GM23248 (cell line): ENCODE measurements around the gene EIF5. TPM values are rescaled to one million over a fixed set of nuclear protein-coding genes. Genes with fewer than 3 reads are reported as not detected.
A peak's percentile ranks its signal among the peaks of the same experiment; 100 is the strongest.

ENCODE experiments used
- DNase-seq: peaks from one replicate; pipeline ENCODE4 v3.0.0-alpha.2; 2015
- H2AFZ ChIP-seq: fragments of 200-600 bp; sonication (generic); 2 replicates; pipeline ENCODE4 v1.6.1; 2016; ENCODE audit warnings: antibody characterized with exemption
- H3F3A ChIP-seq: fragments of 200-600 bp; sonication (generic); 2 replicates; pipeline ENCODE4 v1.6.1; 2016; ENCODE audit warnings: mild to moderate bottlenecking, antibody characterized with exemption, mixed run types; ENCODE audit not compliant: insufficient read depth
- H3K27ac ChIP-seq: fragments of 200-600 bp; sonication (generic); 2 replicates; pipeline ENCODE4 v1.5.1; 2016; ENCODE audit warnings: mild to moderate bottlenecking
- H3K27me3 ChIP-seq: fragments of 200-600 bp; sonication (generic); replicated peaks from 2 replicates; pipeline ENCODE4 v1.6.1; 2016; ENCODE audit warnings: mild to moderate bottlenecking; ENCODE audit not compliant: insufficient read depth
- H3K36me3 ChIP-seq: fragments of 200-600 bp; sonication (generic); 2 replicates; pipeline ENCODE4 v1.6.1; 2016; ENCODE audit warnings: low read depth, mild to moderate bottlenecking
- H3K4me1 ChIP-seq: fragments of 200-600 bp; sonication (generic); 2 replicates; pipeline ENCODE4 v1.6.1; 2016; ENCODE audit warnings: mild to moderate bottlenecking; ENCODE audit not compliant: insufficient read depth
- H3K4me2 ChIP-seq: fragments of 200-600 bp; sonication (generic); one replicate; pipeline ENCODE4 v1.6.1; 2016; ENCODE audit warnings: mild to moderate bottlenecking; ENCODE audit not compliant: unreplicated experiment
- H3K4me3 ChIP-seq: fragments of 200-600 bp; sonication (generic); 2 replicates; pipeline ENCODE4 v1.5.1; 2016; ENCODE audit warnings: mild to moderate bottlenecking
- H3K79me2 ChIP-seq: fragments of 200-600 bp; sonication (generic); 2 replicates; pipeline ENCODE4 v1.6.1; 2016; ENCODE audit warnings: mild to moderate bottlenecking; ENCODE audit not compliant: insufficient read depth
- H3K9ac ChIP-seq: fragments of 200-600 bp; sonication (generic); 2 replicates; pipeline ENCODE4 v1.6.1; 2016; ENCODE audit warnings: mild to moderate bottlenecking
- H3K9me2 ChIP-seq: fragments of 200-600 bp; sonication (generic); 2 replicates; pipeline ENCODE4 v1.6.1; 2016; ENCODE audit warnings: mixed run types, mild to moderate bottlenecking, moderate library complexity; ENCODE audit not compliant: insufficient read depth
- H3K9me3 ChIP-seq: fragments of 200-600 bp; sonication (generic); one replicate; pipeline ENCODE4 v1.6.1; 2017; ENCODE audit warnings: low read depth
- H4K20me1 ChIP-seq: fragments of 200-600 bp; sonication (generic); 2 replicates; pipeline ENCODE4 v1.6.0; 2016; ENCODE audit not compliant: insufficient read depth
- EZH2 ChIP-seq: fragments of 200-600 bp; sonication (generic); IDR thresholded peaks from 2 replicates; pipeline ENCODE4 v1.6.1; 2018; ENCODE audit warnings: antibody characterized with exemption, mild to moderate bottlenecking; ENCODE audit not compliant: insufficient read depth, poor library complexity, severe bottlenecking
- EZH2phosphoT487 ChIP-seq: fragments of 200-600 bp; sonication (generic); IDR thresholded peaks from 2 replicates; pipeline ENCODE4 v1.6.1; 2018; ENCODE audit warnings: antibody characterized with exemption, moderate library complexity, mild to moderate bottlenecking, low read depth; ENCODE audit not compliant: insufficient read depth
- WGBS, 2 experiments: methylation state at CpG; one replicate each; pipeline ENCODE4 v1.1.6; 2015 to 2017; ENCODE audit warnings: low lambda C conversion rate in 2 of 2, low coverage in 1 of 2; ENCODE audit errors: missing lambda C conversion rate in 2 of 2; 5-methylcytosine and 5-hydroxymethylcytosine counted together
- in situ Hi-C: fragments of 300-500 bp; cut with MboI; formaldehyde crosslinking; loops from 2 replicates; pipeline ENCODE4 v1.15.0; 2020
- polyA plus RNA-seq: library from polyadenylated mRNA; unstranded; fragments of >200 nt; fragmentation: Nextera tagmentation; extraction: Ambion mirVana; gene quantifications from 2 replicates; pipeline ENCODE4 v1.2.1, GENCODE V29; 2016
- total RNA-seq: library from RNA; depleted of rRNA; stranded (reverse); fragments of >200 nt; shearing (Covaris generic); gene quantifications from 2 replicates; pipeline ENCODE4 v1.2.3, GENCODE V29; 2014

Gene EIF5
- total and polyA plus RNA-seq, 2 experiments from 2014 or later = 133 to 518 TPM

DNA sequence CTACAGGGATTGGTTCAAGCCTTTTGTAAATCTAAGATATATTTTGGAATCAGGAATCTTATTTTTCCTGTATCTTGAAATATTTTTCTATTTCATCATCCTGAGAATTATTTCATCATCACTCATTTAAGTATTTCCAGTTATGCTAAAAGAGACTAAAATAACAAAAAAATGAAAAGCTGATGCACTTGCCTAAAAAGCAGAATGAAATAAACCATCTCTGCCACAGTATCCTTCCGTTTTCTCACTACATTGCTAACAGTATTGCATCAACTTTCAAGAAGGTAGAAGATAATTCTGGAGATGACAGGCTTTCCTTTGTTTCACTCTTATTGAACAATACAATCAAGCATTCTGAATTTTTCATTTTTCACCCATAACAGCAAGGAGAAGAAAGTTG is 31.1 kb upstream of the EIF5 start:
- TF ChIP-seq EZH2phosphoT487 (no peak), EZH2 (no peak)
- H3K4me2 ChIP-seq = no peak overlapping the region
- H3K27me3 ChIP-seq = no peaks in the 10 kb centered on the region
- H3K9ac ChIP-seq = no peak overlapping the region
- no peak overlapping the region for H3K4me3 ChIP-seq
- H4K20me1 ChIP-seq = no peaks in the 10 kb centered on the region
- peaks cover 9% of the 10 kb centered on the region for H3K4me1 ChIP-seq
- no peaks in the 10 kb centered on the region for H3K9me3 ChIP-seq
- no peaks in the 10 kb centered on the region for H3K79me2 ChIP-seq
- H3F3A ChIP-seq = peaks cover 4% of the 10 kb centered on the region; the same call in 1 of the 2 replicates
- in situ Hi-C loops = no loop called here
- DNase-seq = peak; percentile 19
- H3K9me2 ChIP-seq = no peaks in the 10 kb centered on the region
- WGBS, 2 experiments = 53 to 61% methylated on average over 1 of the region's 1 CpG
- H3K27ac ChIP-seq = peak overlapping the region; percentile 33
- peak overlapping the region; percentile 71 for H2AFZ ChIP-seq
- H3K36me3 ChIP-seq = no peaks in the 10 kb centered on the region

DNA sequence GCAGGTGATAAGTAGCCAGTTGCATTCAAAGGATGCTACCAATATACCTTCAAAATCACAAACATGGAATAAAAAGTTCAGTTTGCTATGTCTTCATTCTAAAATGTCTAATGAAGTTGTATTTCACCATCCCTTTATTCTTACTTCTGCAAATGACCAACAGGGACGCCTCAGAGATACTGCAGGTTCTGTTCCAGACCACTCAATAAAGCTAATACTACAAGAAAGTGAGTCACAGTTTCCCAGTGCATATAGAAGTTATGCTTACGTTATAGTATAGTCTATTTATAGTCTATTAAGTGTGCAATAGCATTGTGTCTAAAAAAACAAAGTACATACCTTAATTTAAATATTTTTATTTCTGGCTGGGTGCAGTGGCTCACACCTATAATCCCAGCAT is 29.3 kb upstream of the EIF5 start:
- no peak overlapping the region for H3K4me2 ChIP-seq
- peaks cover 9% of the 10 kb centered on the region for H3K4me1 ChIP-seq
- DNase-seq = no peak
- H3F3A ChIP-seq = peaks cover 4% of the 10 kb centered on the region; the same call in 1 of the 2 replicates
- no peaks in the 10 kb centered on the region for H3K36me3 ChIP-seq
- no peaks in the 10 kb centered on the region for H3K27me3 ChIP-seq
- in situ Hi-C loops = no loop called here
- no peaks in the 10 kb centered on the region for H3K79me2 ChIP-seq
- H3K9me2 ChIP-seq = no peaks in the 10 kb centered on the region
- no peaks in the 10 kb centered on the region for H3K9me3 ChIP-seq
- no peak overlapping the region for H2AFZ ChIP-seq
- no peak for TF ChIP-seq EZH2phosphoT487
- no peak for TF ChIP-seq EZH2
- no peaks in the 10 kb centered on the region for H4K20me1 ChIP-seq
- H3K27ac ChIP-seq = no peak overlapping the region
- no peak overlapping the region for H3K9ac ChIP-seq
- no peak overlapping the region for H3K4me3 ChIP-seq
- WGBS, 2 experiments = 57 to 59% methylated on average over 2 of the region's 2 CpGs

DNA sequence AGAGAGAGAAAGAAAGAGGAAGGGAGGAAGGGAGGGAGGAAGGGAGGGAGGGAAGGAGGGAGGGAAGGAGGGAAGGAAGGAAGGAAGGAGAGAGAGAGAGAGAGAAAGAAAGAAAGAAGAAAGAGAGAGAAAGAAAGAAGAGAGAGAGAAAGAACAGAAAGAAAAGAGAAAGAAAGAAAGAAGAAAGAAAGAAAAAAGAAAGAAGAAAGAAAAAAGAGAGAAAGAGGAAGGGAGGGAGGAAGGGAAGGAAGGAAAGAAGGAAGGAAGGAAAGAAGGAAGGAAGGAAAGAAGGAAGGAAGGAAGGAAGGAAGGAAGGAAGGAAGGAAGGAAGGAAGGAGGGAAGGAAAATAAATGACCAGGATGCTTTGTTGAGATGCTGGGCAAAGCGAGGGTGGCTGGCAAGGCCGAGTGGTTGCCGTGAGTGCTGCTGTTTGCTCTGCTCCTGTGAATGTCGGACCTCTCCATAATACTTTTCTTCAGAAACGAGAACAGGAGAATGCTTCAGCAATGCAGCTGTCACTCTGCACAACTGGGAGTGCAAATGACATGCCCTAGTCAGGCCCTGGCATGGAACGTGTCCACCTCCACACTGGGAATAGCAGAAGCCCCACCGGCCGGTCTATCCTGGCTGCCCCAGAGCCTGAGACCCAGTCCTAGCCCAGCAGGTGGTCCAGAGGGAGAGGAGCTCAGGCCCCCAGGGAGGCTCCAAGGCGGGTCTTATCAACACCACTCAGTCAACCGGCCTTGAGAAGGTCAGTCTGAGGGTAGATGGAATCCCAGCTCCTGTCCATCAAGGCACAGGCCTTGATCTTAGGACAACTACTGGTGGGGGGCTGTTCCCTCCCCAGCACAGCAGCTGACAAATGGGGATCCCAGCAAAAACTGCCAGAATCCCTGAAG is 25.1 kb upstream of the EIF5 start:
- WGBS, 2 experiments = 83 to 88% methylated on average over 10 of the region's 10 CpGs
- H3F3A ChIP-seq = no peaks in the 10 kb centered on the region
- no peak overlapping the region for H3K27ac ChIP-seq
- H3K27me3 ChIP-seq = no peaks in the 10 kb centered on the region
- DNase-seq = no peak
- H2AFZ ChIP-seq = no peak overlapping the region
- in situ Hi-C loops = no loop called here
- no peaks in the 10 kb centered on the region for H3K4me1 ChIP-seq
- no peak overlapping the region for H3K4me3 ChIP-seq
- no peak overlapping the region for H3K4me2 ChIP-seq
- no peaks in the 10 kb centered on the region for H3K9me2 ChIP-seq
- no peak for TF ChIP-seq EZH2
- TF ChIP-seq EZH2phosphoT487 = no peak
- H3K36me3 ChIP-seq = no peaks in the 10 kb centered on the region
- H4K20me1 ChIP-seq = no peaks in the 10 kb centered on the region
- no peaks in the 10 kb centered on the region for H3K79me2 ChIP-seq
- no peaks in the 10 kb centered on the region for H3K9me3 ChIP-seq
- H3K9ac ChIP-seq = no peak overlapping the region

DNA sequence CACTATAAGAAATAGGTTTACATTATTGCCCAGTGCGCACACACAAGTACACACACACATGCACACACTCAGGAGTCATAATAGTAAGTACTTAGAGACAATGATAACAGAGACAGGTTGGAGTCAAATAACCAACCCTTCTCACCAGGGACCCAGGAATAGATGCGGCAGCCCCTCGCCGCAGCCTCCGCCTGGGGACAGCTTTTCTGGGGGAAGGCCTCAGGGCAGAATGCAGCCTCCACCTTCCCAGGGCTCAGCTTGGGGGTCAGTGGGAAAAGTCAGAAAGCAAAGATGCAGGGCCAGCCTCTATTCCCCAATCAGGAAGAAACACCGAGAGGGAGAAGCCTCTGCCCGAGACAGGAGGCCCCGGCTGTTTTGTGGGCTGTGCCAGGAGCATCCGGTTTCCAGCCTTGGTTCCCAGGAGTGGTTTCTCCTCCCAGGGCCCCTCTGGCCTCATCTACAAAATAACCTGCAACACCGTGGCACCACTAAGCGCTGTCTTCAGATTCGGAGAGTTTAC is 23.4 kb upstream of the EIF5 start:
- no peak for TF ChIP-seq EZH2
- TF ChIP-seq EZH2phosphoT487 = no peak
- Histone ChIP-seq H3K79me2 (no peaks in the 10 kb centered on the region), H2AFZ (no peak overlapping the region), H3F3A (no peaks in the 10 kb centered on the region), H3K27ac (no peak overlapping the region), H4K20me1 (no peaks in the 10 kb centered on the region), H3K9me3 (no peaks in the 10 kb centered on the region), H3K4me3 (no peak overlapping the region), H3K9ac (no peak overlapping the region), H3K9me2 (no peaks in the 10 kb centered on the region), H3K4me2 (no peak overlapping the region), H3K36me3 (no peaks in the 10 kb centered on the region), H3K4me1 (no peaks in the 10 kb centered on the region), H3K27me3 (no peaks in the 10 kb centered on the region)
- WGBS, 2 experiments = 74 to 80% methylated on average over 12 of the region's 12 CpGs
- DNase-seq = no peak
- in situ Hi-C loops = no loop called here
